Liver (tissue), 9 donors: ENCODE data around the gene CDHR5. TPM values are rescaled to one million over a fixed set of nuclear protein-coding genes. Genes with fewer than 3 reads are reported as not detected.

Experiments used
- DNase-seq: peaks from one replicate; pipeline ENCODE4 v3.0.0-alpha.2; 2017; ENCODE audit warnings: low spot score
- H3K27ac ChIP-seq, 2 donors: one replicate each; pipeline ENCODE4 v1.7.0; 2013; ENCODE audit warnings: inconsistent platforms in 2 of 2, low read length in 2 of 2, control low read depth in 1 of 2, low read depth in 1 of 2, mild to moderate bottlenecking in 1 of 2
- H3K27me3 ChIP-seq, 4 donors: one replicate each; pipeline versions ENCODE4 v1.6.1 to v1.7.0; 2013; ENCODE audit warnings: low read length in 3 of 4, inconsistent platforms in 1 of 4, mild to moderate bottlenecking in 1 of 4, moderate library complexity in 1 of 4; ENCODE audit not compliant: control insufficient read depth in 4 of 4, insufficient read depth in 4 of 4
- H3K36me3 ChIP-seq, 4 donors: one replicate each; pipeline versions ENCODE4 v1.6.1 to v1.7.0; 2013; ENCODE audit warnings: low read length in 3 of 4, mild to moderate bottlenecking in 3 of 4, low read depth in 1 of 4, moderate library complexity in 1 of 4; ENCODE audit not compliant: control insufficient read depth in 4 of 4, insufficient read depth in 3 of 4
- H3K4me1 ChIP-seq, 4 donors: one replicate each; pipeline versions ENCODE4 v1.6.1 to v1.7.0; 2013; ENCODE audit warnings: low read length in 3 of 4, mild to moderate bottlenecking in 3 of 4, moderate library complexity in 1 of 4; ENCODE audit not compliant: control insufficient read depth in 4 of 4, insufficient read depth in 4 of 4
- H3K4me3 ChIP-seq, 3 donors: one replicate each; pipeline versions ENCODE4 v1.6.1 to v1.7.0; 2013; ENCODE audit warnings: low read length in 3 of 3, control low read depth in 1 of 3, low read depth in 1 of 3, mild to moderate bottlenecking in 1 of 3
- H3K9ac ChIP-seq, 2 donors: one replicate each; pipeline ENCODE4 v1.7.0; 2013; ENCODE audit warnings: low read length in 2 of 2, mild to moderate bottlenecking in 2 of 2, moderate library complexity in 2 of 2, control low read depth in 1 of 2, low read depth in 1 of 2
- H3K9me3 ChIP-seq, 4 donors: one replicate each; pipeline versions ENCODE4 v1.6.1 to v1.7.0; 2013; ENCODE audit warnings: low read length in 3 of 4; ENCODE audit not compliant: control insufficient read depth in 4 of 4
- EGR1 ChIP-seq, 2 donors: IDR thresholded peaks; 2 replicates each; pipeline ENCODE4 v1.6.1; 2016 to 2018; ENCODE audit warnings: antibody characterized with exemption in 2 of 2, low read depth in 2 of 2
- FOXA2 ChIP-seq: IDR thresholded peaks from 2 replicates; pipeline ENCODE4 v1.6.1; 2016; ENCODE audit warnings: antibody characterized with exemption
- GABPA ChIP-seq, 2 donors: IDR thresholded peaks in 1 of 2; conservative IDR thresholded peaks in 1 of 2; 2 replicates each; pipeline ENCODE4 v1.6.1; 2016; ENCODE audit warnings: antibody characterized with exemption in 2 of 2, mild to moderate bottlenecking in 1 of 2, moderate library complexity in 1 of 2
- HNF4A ChIP-seq, 2 donors: conservative IDR thresholded peaks; 2 replicates each; pipeline ENCODE4 v1.6.1; 2016; ENCODE audit warnings: antibody characterized with exemption in 2 of 2, mild to moderate bottlenecking in 2 of 2
- HNF4G ChIP-seq: IDR thresholded peaks from 2 replicates; pipeline ENCODE4 v1.6.1; 2016; ENCODE audit warnings: antibody characterized with exemption
- JUND ChIP-seq, 2 donors: IDR thresholded peaks; 2 replicates each; pipeline ENCODE4 v1.6.1; 2016; ENCODE audit warnings: antibody characterized with exemption in 2 of 2
- NR2F2 ChIP-seq: IDR thresholded peaks from 2 replicates; pipeline ENCODE4 v1.6.1; 2016; ENCODE audit warnings: antibody characterized with exemption
- RAD21 ChIP-seq, 2 donors: IDR thresholded peaks; 2 replicates each; pipeline ENCODE4 v1.6.1; 2016; ENCODE audit warnings: antibody characterized with exemption in 2 of 2, mild to moderate bottlenecking in 2 of 2
- RXRA ChIP-seq, 2 donors: IDR thresholded peaks; 2 replicates each; pipeline ENCODE4 v1.6.1; 2017 to 2018; ENCODE audit warnings: antibody characterized with exemption in 2 of 2, mild to moderate bottlenecking in 1 of 2
- SP1 ChIP-seq: IDR thresholded peaks from 2 replicates; pipeline ENCODE4 v1.6.1; 2018; ENCODE audit warnings: antibody characterized with exemption, mild to moderate bottlenecking
- TAF1 ChIP-seq: conservative IDR thresholded peaks from 2 replicates; pipeline ENCODE4 v1.6.1; 2016; ENCODE audit warnings: antibody characterized with exemption, mild to moderate bottlenecking
- YY1 ChIP-seq: IDR thresholded peaks from 2 replicates; pipeline ENCODE4 v1.6.1; 2016; ENCODE audit warnings: antibody characterized with exemption, mild to moderate bottlenecking
- WGBS: extraction: QIAGEN DNeasy Blood & Tissue Kit; methylation state at CpG from one replicate; pipeline ENCODE4 v1.1.7; 2013; 5-methylcytosine and 5-hydroxymethylcytosine counted together
- polyA plus RNA-seq, 2 donors: library from polyadenylated mRNA; stranded (reverse) in 1 of 2; unstranded in 1 of 2; fragments of 200-250 nt in 1 of 2; fragments of >200 nt in 1 of 2; fragmentation: Nextera tagmentation in 1 of 2; extraction: Ambion mirVana in 1 of 2; gene quantifications; one replicate each; pipeline versions ENCODE4 v1.2.1 to v1.2.3, GENCODE V29; 2013 to 2015
- total RNA-seq, 2 donors: library from RNA; depleted of rRNA; stranded (reverse); fragments of >200 nt; gene quantifications; one replicate each; pipeline ENCODE4 v1.2.3, GENCODE V29; 2014
- TF ChIP-seq, protein P1 (sequence below): IDR thresholded peaks from 2 replicates; pipeline ENCODE4 v1.6.1; 2016; ENCODE audit warnings: antibody characterized with exemption
- TF ChIP-seq, protein P2 (sequence below): IDR thresholded peaks from 2 replicates; pipeline ENCODE4 v1.6.1; 2016; ENCODE audit warnings: antibody characterized with exemption
- TF ChIP-seq, protein P3 (sequence below): IDR thresholded peaks from 2 replicates; pipeline ENCODE4 v1.6.1; 2016; ENCODE audit warnings: antibody characterized with exemption, mild to moderate bottlenecking
- donor health status: healthy.
- donor health status: healthy.
- donor health status: healthy.
- donor health status: healthy.
- donor health status: healthy.

The CDHR5 gene
- total and polyA plus RNA-seq, 4 donors: 29.4 to 86.2 (median 57.2) TPM

DNA sequence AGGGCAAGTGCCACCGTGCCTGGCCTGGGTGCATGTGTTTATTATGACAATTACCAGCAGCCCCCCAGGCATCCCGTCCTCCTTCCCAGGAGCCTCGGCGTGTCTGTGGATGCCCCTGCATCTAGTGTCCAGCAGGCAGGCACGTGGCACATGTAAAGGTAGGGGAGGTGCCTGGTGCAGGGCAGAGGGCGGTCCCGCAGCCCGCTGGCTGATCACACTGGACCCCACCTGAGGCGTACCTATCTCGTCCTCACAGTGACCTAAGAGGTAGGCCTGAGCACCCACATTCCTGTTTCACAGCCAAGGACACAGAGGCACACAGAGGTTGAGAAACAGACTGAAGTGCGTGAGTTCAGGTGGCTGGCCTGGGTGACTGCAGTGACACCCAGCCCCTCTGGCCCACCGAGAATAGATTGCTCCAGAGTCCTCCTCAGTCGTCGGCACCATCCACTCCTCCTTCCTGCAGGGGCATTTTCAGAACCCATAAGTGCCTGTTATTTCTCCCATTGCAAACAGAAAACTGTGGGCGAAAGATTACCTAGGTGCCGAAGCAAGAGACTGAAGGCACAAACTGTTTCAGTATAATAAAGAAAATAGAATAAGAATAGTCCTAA, 51.5 kb downstream of the CDHR5 start:
- peaks cover 10 to 46% (median 31%) of the 10 kb centered on the region in 4 donors for H3K4me1 ChIP-seq
- no peaks in the 10 kb centered on the region for H3K27me3 ChIP-seq
- H3K9me3 ChIP-seq: no peaks in the 10 kb centered on the region
- DNase-seq: no peak
- H3K27ac ChIP-seq: no peak overlapping the region
- H3K36me3 ChIP-seq: no peaks in the 10 kb centered on the region
- no peak overlapping the region for H3K9ac ChIP-seq
- no peak overlapping the region for H3K4me3 ChIP-seq
- 68% methylated on average over 16 of the region's 16 CpGs for WGBS
- TF ChIP-seq EGR1 (IDR thresholded peaks at IDR 0.05; ENCODE audit: low read depth in 2 of 2) (no peak), RXRA (IDR thresholded peaks at IDR 0.05) (peak in 1 of 2 donors; percentile 51)

DNA sequence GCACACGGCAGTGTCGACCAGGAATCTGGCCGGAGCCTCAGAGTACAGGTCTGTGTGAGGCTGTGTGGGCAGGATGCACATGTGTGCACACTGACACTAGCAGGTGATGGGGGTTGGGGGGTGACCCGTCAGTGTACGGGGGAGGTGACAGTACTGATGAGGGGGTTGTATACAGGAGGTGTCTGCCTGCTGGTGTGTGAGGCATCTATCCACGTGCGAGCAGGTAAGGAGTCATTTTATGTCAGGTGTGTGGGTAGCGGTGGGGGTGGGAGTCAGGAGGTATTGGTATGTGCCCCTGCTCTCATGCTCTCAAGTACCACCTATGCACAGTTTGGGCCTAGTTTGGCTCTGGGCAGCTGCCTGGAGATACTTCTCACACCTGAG, 53.0 kb downstream of the CDHR5 start:
- Histone ChIP-seq H3K9ac (no peak overlapping the region), H3K36me3 (no peaks in the 10 kb centered on the region), H3K4me3 (no peak overlapping the region), H3K27ac (no peak overlapping the region), H3K9me3 (no peaks in the 10 kb centered on the region), H3K27me3 (no peaks in the 10 kb centered on the region), H3K4me1 (peaks cover 6 to 40% (median 26%) of the 10 kb centered on the region in 4 donors)
- TF ChIP-seq GABPA (IDR thresholded peaks at IDR 0.05 in 1 of 2, conservative IDR thresholded peaks at IDR 0.05 in 1 of 2): no peak
- no peak for DNase-seq
- WGBS: 89% methylated on average over 8 of the region's 8 CpGs

DNA sequence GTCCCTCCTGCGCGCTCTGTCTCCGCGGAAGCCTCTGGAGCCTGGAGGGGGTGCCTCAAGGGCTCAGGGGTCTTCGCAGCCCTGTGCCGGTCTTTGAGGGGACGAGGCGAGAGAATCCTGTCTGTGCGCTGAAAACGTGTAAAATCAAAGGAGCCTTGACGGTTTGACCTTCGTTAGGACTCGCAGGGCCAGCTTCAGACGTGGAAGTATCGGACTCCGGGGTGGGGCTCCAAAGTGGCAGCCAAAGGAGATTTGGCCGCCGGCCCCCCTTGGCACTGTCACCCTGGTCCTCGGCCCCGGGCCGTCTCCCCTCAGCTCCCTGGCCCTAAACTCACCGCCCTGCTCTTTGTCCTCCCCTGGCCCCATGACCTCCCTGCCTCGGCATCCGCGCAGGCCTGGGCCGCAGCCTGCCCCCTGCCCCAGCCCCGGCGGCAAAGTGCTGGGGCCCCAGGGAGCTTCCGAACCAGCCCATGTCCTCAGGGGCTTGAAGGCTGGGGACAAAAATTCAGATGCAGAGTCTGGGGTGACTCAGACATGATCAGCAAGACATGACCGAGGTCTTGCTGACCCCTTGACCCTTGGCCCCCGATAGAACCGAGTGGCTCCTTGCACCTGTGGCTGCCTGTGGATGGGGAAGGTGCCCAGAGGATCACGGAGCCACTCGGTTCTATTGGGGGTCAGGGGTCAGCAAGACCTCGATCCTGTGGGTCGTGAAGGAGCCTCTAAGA, 55.4 kb downstream of the CDHR5 start:
- WGBS: 23% methylated on average over 36 of the region's 36 CpGs
- TF ChIP-seq, protein P1, sequence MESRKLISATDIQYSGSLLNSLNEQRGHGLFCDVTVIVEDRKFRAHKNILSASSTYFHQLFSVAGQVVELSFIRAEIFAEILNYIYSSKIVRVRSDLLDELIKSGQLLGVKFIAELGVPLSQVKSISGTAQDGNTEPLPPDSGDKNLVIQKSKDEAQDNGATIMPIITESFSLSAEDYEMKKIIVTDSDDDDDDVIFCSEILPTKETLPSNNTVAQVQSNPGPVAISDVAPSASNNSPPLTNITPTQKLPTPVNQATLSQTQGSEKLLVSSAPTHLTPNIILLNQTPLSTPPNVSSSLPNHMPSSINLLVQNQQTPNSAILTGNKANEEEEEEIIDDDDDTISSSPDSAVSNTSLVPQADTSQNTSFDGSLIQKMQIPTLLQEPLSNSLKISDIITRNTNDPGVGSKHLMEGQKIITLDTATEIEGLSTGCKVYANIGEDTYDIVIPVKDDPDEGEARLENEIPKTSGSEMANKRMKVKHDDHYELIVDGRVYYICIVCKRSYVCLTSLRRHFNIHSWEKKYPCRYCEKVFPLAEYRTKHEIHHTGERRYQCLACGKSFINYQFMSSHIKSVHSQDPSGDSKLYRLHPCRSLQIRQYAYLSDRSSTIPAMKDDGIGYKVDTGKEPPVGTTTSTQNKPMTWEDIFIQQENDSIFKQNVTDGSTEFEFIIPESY: no peak
- TF ChIP-seq FOXA2 (no peak), RXRA (IDR thresholded peaks at IDR 0.05) (peak; percentile 67 to 90), RAD21 (IDR thresholded peaks at IDR 0.05) (no peak), SP1 (peak; percentile 26), JUND (IDR thresholded peaks at IDR 0.05) (peak in 1 of 2 donors; percentile 30), HNF4A (conservative IDR thresholded peaks at IDR 0.05) (peak; percentile 49 to 89), HNF4G (no peak), NR2F2 (peak; percentile 10), YY1 (peak; percentile 20), TAF1 (no peak), EGR1 (IDR thresholded peaks at IDR 0.05; ENCODE audit: low read depth in 2 of 2) (no peak)
- TF ChIP-seq, protein P2, sequence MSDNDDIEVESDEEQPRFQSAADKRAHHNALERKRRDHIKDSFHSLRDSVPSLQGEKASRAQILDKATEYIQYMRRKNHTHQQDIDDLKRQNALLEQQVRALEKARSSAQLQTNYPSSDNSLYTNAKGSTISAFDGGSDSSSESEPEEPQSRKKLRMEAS: no peak
- TF ChIP-seq, protein P3, sequence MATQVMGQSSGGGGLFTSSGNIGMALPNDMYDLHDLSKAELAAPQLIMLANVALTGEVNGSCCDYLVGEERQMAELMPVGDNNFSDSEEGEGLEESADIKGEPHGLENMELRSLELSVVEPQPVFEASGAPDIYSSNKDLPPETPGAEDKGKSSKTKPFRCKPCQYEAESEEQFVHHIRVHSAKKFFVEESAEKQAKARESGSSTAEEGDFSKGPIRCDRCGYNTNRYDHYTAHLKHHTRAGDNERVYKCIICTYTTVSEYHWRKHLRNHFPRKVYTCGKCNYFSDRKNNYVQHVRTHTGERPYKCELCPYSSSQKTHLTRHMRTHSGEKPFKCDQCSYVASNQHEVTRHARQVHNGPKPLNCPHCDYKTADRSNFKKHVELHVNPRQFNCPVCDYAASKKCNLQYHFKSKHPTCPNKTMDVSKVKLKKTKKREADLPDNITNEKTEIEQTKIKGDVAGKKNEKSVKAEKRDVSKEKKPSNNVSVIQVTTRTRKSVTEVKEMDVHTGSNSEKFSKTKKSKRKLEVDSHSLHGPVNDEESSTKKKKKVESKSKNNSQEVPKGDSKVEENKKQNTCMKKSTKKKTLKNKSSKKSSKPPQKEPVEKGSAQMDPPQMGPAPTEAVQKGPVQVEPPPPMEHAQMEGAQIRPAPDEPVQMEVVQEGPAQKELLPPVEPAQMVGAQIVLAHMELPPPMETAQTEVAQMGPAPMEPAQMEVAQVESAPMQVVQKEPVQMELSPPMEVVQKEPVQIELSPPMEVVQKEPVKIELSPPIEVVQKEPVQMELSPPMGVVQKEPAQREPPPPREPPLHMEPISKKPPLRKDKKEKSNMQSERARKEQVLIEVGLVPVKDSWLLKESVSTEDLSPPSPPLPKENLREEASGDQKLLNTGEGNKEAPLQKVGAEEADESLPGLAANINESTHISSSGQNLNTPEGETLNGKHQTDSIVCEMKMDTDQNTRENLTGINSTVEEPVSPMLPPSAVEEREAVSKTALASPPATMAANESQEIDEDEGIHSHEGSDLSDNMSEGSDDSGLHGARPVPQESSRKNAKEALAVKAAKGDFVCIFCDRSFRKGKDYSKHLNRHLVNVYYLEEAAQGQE: no peak

More for the DNA sequence above, 55.4 kb downstream of the CDHR5 start:
- no peaks in the 10 kb centered on the region for H3K27me3 ChIP-seq
- DNase-seq: no peak
- peaks cover 2 to 27% (median 17%) of the 10 kb centered on the region in 4 donors for H3K4me1 ChIP-seq
- H3K36me3 ChIP-seq: no peaks in the 10 kb centered on the region
- peak overlapping the region in 2 of 3 donors; percentile 23 to 90 for H3K4me3 ChIP-seq
- H3K27ac ChIP-seq: peak overlapping the region; percentile 74 to 76
- no peaks in the 10 kb centered on the region for H3K9me3 ChIP-seq
- peak overlapping the region in 1 of 2 donors; percentile 54 for H3K9ac ChIP-seq
